Choroid plexus epithelial cell (primary cell): ENCODE data around the gene WBP1L.
A peak's percentile ranks its signal among the peaks of the same experiment; 100 is the strongest.
"Not testable (repeated sequence)": the region's sequence is repeated elsewhere in the genome, so short reads cannot be mapped to it uniquely, and the experiment has no call there.

Experiments
- DNase-seq: peaks from one replicate; pipeline ENCODE4 v3.0.0-alpha.2; 2010; ENCODE audit warnings: low read depth
- H3K4me3 ChIP-seq: 2 replicates; pipeline ENCODE4 v1.5.1; 2011; ENCODE audit warnings: low read depth, mild to moderate bottlenecking, control low read depth, low read length, moderate library complexity
- CTCF ChIP-seq: conservative IDR thresholded peaks from 2 replicates; pipeline ENCODE4 v1.5.1; 2011; ENCODE audit warnings: low read depth, mild to moderate bottlenecking, control low read depth, inconsistent platforms, low read length, moderate library complexity

Gene WBP1L

GRCh38 chr10:102815790-102816549 is 72.2 kb downstream of the WBP1L start:
- TF ChIP-seq CTCF, result no peak
- H3K4me3 ChIP-seq, result no peak overlapping the region
- DNase-seq, result peak; percentile 97

GRCh38 chr10:102817175-102817574 is 73.4 kb downstream of the WBP1L start:
- TF ChIP-seq CTCF, result no peak
- no peak overlapping the region for H3K4me3 ChIP-seq
- DNase-seq, result no peak

GRCh38 chr10:102819054-102819453 is 75.3 kb downstream of the WBP1L start:
- no peak for TF ChIP-seq CTCF
- no peak overlapping the region for H3K4me3 ChIP-seq
- no peak for DNase-seq

GRCh38 chr10:102820008-102820407 is 76.3 kb downstream of the WBP1L start:
- not testable (repeated sequence) for DNase-seq, H3K4me3 ChIP-seq

GRCh38 chr10:102822222-102822621 is 78.5 kb downstream of the WBP1L start:
- no peak for TF ChIP-seq CTCF
- DNase-seq, result no peak
- H3K4me3 ChIP-seq, result no peak overlapping the region

- DNase-seq, result no peak
- no peak for TF ChIP-seq CTCF
- H3K4me3 ChIP-seq, result no peak overlapping the region
These were observed 80.9 kb downstream of the WBP1L start for GRCh38 chr10:102824664-102825063.

GRCh38 chr10:102826148-102826796 is 82.5 kb downstream of the WBP1L start:
- DNase-seq, result no peak
- no peak for TF ChIP-seq CTCF

More at GRCh38 chr10:102826148-102826796, 82.5 kb downstream of the WBP1L start:
- H3K4me3 ChIP-seq, result no peak overlapping the region
